UCSD-AML1 (cell line): Measurements from ENCODE around the gene OR4K17.
"Not testable (repeated sequence)": the region's sequence is repeated elsewhere in the genome, so short reads cannot be mapped to it uniquely, and the experiment has no call there.

Experiments used
- DNase-seq: peaks from one replicate; lab custom pipeline; 2025; ENCODE audit not compliant: unreplicated experiment; lab: John Stamatoyannopoulos, UW

OR4K17 gene

GRCh38 chr14:20110438-20110837 is at the start of gene OR4K17:
Gene OR4K17, plus strand, starts transcription at chr14:20110739. Its CDS starts 6,761 bp downstream, at chr14:20117500.
- DNase-seq = no peak

GRCh38 chr14:20092050-20092449 is 18.5 kb upstream of the OR4K17 start:
- DNase-seq = no peak

- DNase-seq = no peak
Observed at GRCh38 chr14:20093442-20093841, 17.1 kb upstream of the OR4K17 start.

DNA sequence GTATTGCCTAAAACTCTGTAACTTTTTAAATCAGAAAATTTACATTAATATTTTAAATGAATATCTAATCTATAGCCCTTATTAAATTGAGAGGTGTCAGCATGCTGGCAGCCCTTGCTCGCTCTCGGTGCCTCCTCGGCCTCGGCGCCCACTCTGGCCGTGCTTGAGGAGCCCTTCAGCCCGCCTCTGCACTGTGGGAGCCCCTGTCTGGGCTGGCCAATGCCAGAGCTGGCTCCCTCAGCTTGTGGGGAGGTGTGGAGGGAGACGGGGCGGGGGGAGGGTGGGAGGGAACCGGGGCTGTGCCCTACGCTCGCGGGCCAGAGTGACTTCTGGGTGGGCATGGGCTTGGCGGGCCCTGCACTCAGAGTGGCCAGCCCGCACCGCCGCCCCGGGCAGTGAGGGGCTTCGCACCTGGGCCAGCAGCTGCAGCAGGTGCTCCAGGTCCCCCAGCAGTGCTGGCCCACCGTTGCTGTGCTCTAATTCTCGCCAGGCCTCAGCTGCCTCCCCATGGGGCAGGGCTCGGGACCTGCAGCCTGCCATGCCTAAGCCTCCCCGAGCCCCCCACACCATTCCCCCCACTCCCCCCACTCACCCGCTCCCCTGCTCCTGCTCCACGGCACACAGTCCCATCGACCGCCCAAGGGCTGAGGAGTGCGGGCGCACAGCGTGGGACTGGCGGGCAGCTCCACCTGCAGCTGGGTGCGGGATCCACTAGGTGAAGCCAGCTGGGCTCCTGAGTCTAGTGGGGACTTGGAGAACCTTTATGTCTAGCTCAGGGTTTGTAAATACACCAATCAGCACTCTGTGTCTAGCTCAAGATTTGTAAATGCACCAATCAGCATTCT is 11.4 kb upstream of the OR4K17 start:
- DNase-seq = not testable (repeated sequence)

DNA sequence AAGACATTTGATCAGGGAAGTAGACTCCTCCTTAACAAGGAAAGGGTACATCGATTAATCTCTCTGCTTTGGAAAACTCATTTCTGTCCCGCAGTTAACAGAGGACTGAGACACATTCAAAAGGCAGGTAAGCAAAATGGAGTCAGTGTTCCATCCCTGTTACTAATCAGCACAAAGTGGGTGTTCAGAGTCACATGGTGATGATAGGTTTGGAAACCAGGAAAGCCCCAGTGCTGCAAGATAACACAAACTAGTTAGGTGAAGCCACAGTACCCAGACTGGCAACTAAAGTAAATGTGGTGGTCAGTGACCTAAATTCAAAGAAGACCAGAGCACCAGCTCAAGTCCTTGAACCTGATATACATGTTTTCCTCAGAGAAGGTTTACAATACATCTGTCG is 1.8 kb downstream of the OR4K17 start:
- no peak for DNase-seq

- DNase-seq = no peak
Observed at GRCh38 chr14:20116748-20117147, 6.2 kb downstream of the OR4K17 start.

DNA sequence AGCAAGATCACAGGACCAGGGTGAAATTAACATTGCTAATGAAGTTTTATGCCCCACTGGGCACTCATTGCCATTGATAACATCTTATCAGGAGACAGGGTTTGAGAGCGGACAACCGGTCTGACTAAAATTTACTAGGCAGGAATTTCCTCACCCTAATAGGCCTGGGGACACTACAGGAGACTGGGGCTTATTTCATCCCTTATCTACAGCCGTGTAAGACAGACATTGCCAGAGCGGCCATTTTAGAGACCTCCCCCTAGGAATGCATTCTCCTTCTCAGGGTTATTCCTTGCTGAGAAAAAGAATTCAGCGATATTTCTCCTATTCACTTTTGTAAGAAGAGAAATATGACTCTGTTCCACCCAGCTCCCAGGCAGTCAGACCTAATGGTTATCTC is 8.3 kb downstream of the OR4K17 start:
- DNase-seq = no peak

DNA sequence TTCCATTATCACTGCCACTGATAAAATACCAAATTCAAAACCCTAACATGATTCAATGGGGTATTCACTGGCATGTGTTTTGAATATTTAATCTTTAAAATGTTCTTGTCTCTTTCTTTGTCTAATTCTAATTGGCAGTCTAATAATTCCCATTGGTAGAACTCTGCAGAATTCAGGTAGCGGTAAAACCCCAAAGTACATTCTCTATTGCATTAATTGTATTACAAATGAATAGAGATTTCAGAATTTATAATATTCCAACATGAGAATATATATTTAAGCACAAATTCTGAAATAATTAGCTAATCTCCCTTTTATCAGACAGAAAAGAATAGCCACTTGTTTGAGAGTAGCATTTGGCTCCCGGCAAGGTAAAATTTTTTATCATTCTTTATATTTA is 28.0 kb downstream of the OR4K17 start, which contains the start of gene OR4N5:
OR4N5 (plus strand) TSS at position 301 of the 400 bp plus-strand sequence. CDS start 4,916 bp downstream, outside the sequence.
- no peak for DNase-seq

- DNase-seq = peak; percentile 7
Observed at GRCh38 chr14:20143911-20144310, 33.4 kb downstream of the OR4K17 start.

DNA sequence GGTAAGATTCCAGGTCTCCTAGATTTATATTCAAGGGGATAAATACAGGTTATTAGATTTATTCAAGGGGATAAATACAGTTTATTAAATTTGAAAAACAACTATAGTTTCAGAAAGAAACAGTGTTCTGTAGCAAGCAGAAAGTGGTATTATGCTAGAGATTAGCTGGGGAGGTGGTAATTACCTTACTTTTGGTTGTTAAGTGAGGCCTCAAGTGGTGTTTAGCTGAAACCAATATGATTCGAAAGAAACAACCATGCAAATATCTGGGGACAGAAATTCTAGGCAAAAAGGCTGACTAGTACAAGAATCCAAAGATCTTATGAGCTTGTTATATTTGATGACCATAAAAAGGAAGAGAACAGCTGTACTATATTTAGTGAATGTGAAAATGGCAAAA is 34.3 kb downstream of the OR4K17 start:
- DNase-seq = no peak

DNA sequence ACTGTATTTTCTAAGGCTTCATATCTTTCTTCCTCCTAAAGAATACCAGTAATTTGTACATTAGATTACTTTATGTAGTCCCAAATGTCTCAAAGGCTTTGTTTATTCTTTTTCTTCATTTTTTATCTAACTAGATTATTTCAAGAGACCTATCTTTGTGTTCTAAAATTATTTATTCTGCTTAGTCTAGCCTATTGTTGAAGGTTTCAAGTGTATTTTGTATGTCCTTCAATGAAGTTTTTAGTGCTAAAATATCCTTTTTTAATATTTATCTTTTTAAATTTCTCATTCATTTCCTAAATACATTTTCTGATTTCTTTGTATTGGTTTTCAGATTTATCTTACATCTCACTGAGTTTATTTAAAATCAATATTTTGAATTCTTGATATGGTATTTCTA is 53.9 kb downstream of the OR4K17 start:
- DNase-seq = no peak

- DNase-seq = no peak
Observed at GRCh38 chr14:20167091-20167490, 56.6 kb downstream of the OR4K17 start.

DNA sequence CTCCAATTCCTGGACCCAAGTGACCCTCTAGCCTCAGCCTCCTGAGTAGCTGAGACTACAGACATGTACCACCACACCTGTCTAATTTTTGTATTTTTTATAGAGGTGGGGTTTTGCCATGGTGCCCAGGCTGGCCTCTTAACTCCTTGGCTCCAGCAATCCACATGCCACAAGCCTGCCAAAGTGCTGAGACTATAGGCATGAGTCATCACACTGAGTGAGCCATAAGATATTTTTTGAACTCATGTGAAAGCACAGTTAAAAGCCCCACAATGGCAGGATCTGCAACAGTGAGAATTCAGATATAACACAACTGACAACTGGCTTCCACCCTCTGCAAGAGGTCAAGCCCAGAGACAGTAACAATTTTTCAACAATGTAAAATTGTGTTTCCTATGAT is 59.3 kb downstream of the OR4K17 start:
- not testable (repeated sequence) for DNase-seq
